Naive B cell (primary cell): ENCODE measurements around the gene LILRA6. TPM values are rescaled to one million over a fixed set of nuclear protein-coding genes. Genes with fewer than 3 reads are reported as not detected.
"Not testable (repeated sequence)": the region's sequence is repeated elsewhere in the genome, so short reads cannot be mapped to it uniquely, and the experiment has no call there.

ENCODE experiments used
- ATAC-seq, 2 donors: fragments of 150-1000 bp; cut with Tn5 transposase; 2 replicates each; pipeline ENCODE4 v1.10.0; 2021; ENCODE audit warnings: low read depth in 2 of 2, mild to moderate bottlenecking in 2 of 2, moderate library complexity in 2 of 2
- DNase-seq: peaks from one replicate; pipeline ENCODE4 v3.0.0; 2022
- H3K27ac Mint-ChIP-seq, 6 donors: one replicate each; pipeline ENCODE4 v1.8.0; 2020 to 2022; ENCODE audit warnings: mild to moderate bottlenecking in 6 of 6, mixed read lengths in 6 of 6, moderate library complexity in 5 of 6, inconsistent platforms in 2 of 6
- H3K27me3 Mint-ChIP-seq, 3 donors: one replicate each; pipeline ENCODE4 v1.8.0; 2021 to 2022; ENCODE audit warnings: mixed read lengths in 3 of 3, mild to moderate bottlenecking in 1 of 3
- H3K36me3 Mint-ChIP-seq, 2 donors: one replicate each; pipeline ENCODE4 v1.8.0; 2020 to 2022; ENCODE audit warnings: mixed read lengths in 2 of 2, inconsistent platforms in 1 of 2, mild to moderate bottlenecking in 1 of 2
- H3K4me1 Mint-ChIP-seq, 3 donors: one replicate each; pipeline ENCODE4 v1.8.0; 2020 to 2022; ENCODE audit warnings: mixed read lengths in 3 of 3, inconsistent platforms in 1 of 3, mild to moderate bottlenecking in 1 of 3, moderate library complexity in 1 of 3
- H3K4me3 Mint-ChIP-seq, 8 donors: one replicate each; pipeline ENCODE4 v1.8.0; 2020 to 2022; ENCODE audit warnings: mild to moderate bottlenecking in 8 of 8, mixed read lengths in 8 of 8, moderate library complexity in 8 of 8, inconsistent platforms in 2 of 8
- H3K9me3 Mint-ChIP-seq, 7 donors: one replicate each; pipeline ENCODE4 v1.8.0; 2020 to 2022; ENCODE audit warnings: mixed read lengths in 7 of 7, mild to moderate bottlenecking in 5 of 7, inconsistent platforms in 2 of 7, moderate library complexity in 1 of 7
- polyA plus RNA-seq, 6 donors: library from polyadenylated mRNA; unstranded; fragments of 300-500 nt; fragmentation: Illumina TruSeq; gene quantifications; one replicate each; pipeline ENCODE4 v1.2.3, GENCODE V29; 2021; ENCODE audit warnings: low read depth in 6 of 6

The LILRA6 gene
- polyA plus RNA-seq, 6 donors from 2014 or later = 0.18 to 1.5 (median 0.66) TPM; not detected in 3

- not testable (repeated sequence) for DNase-seq, ATAC-seq, H3K9me3 Mint-ChIP-seq, H3K36me3 Mint-ChIP-seq, H3K4me1 Mint-ChIP-seq
- Mint-ChIP-seq H3K4me3 (peak overlapping the region in 1 of 8 donors; percentile 29), H3K27me3 (peaks cover 27 to 44% (median 44%) of the 10 kb centered on the region in 3 donors), H3K27ac (peak overlapping the region in 1 of 6 donors; percentile 56)
These were observed 1.9 kb downstream of the LILRA6 start for GRCh38 chr19:54240372-54241336.

GRCh38 chr19:54239491-54240371 lies 2.9 kb downstream of the LILRA6 start:
- not testable (repeated sequence) for H3K36me3 Mint-ChIP-seq, H3K4me1 Mint-ChIP-seq, ATAC-seq

GRCh38 chr19:54233941-54234340 lies 8.6 kb downstream of the LILRA6 start:
- H3K27ac Mint-ChIP-seq = peak overlapping the region in 1 of 6 donors; percentile 43
- no peak for ATAC-seq
- H3K4me1 Mint-ChIP-seq = peaks cover 0 to 3% (median 0%) of the 10 kb centered on the region in 3 donors
- H3K4me3 Mint-ChIP-seq = no peak overlapping the region
- H3K9me3 Mint-ChIP-seq = peaks cover 0 to 2% (median 0%) of the 10 kb centered on the region in 7 donors
- H3K27me3 Mint-ChIP-seq = peaks cover 45 to 78% (median 66%) of the 10 kb centered on the region in 3 donors
- DNase-seq = no peak
- H3K36me3 Mint-ChIP-seq = no peaks in the 10 kb centered on the region

More at GRCh38 chr19:54239491-54240371, 2.9 kb downstream of the LILRA6 start:
- H3K4me3 Mint-ChIP-seq, H3K9me3 Mint-ChIP-seq, DNase-seq: not testable (repeated sequence)
- peak overlapping the region in 2 of 6 donors; percentile 60 to 73 for H3K27ac Mint-ChIP-seq
- H3K27me3 Mint-ChIP-seq = peaks cover 33 to 44% (median 41%) of the 10 kb centered on the region in 3 donors

GRCh38 chr19:54231077-54231931 lies 11.3 kb downstream of the LILRA6 start:
- Mint-ChIP-seq H3K27ac (no peak overlapping the region), H3K9me3 (peaks cover 0 to 6% (median 0%) of the 10 kb centered on the region in 7 donors), H3K27me3 (peaks cover 44 to 70% (median 56%) of the 10 kb centered on the region in 3 donors), H3K36me3 (no peaks in the 10 kb centered on the region), H3K4me3 (no peak overlapping the region), H3K4me1 (peaks cover 0 to 3% (median 0%) of the 10 kb centered on the region in 3 donors)
- peak; percentile 73 for DNase-seq
- ATAC-seq = peak; percentile 97 to 98

- no peak overlapping the region for H3K27ac Mint-ChIP-seq
- peaks cover 45 to 61% (median 54%) of the 10 kb centered on the region in 3 donors for H3K27me3 Mint-ChIP-seq
- DNase-seq (no peak), ATAC-seq (no peak)
- H3K4me1 Mint-ChIP-seq = peaks cover 0 to 3% (median 0%) of the 10 kb centered on the region in 3 donors
- no peak overlapping the region for H3K4me3 Mint-ChIP-seq
- no peaks in the 10 kb centered on the region for H3K36me3 Mint-ChIP-seq
- peaks cover 0 to 6% (median 0%) of the 10 kb centered on the region in 7 donors for H3K9me3 Mint-ChIP-seq
These were observed 12.6 kb downstream of the LILRA6 start for GRCh38 chr19:54230031-54230430.

GRCh38 chr19:54229146-54229545 lies 13.4 kb downstream of the LILRA6 start:
- Mint-ChIP-seq H3K4me1 (peaks cover 0 to 3% (median 0%) of the 10 kb centered on the region in 3 donors), H3K27me3 (peaks cover 41 to 52% (median 45%) of the 10 kb centered on the region in 3 donors), H3K36me3 (no peaks in the 10 kb centered on the region), H3K27ac (no peak overlapping the region), H3K9me3 (peaks cover 0 to 5% (median 0%) of the 10 kb centered on the region in 7 donors), H3K4me3 (no peak overlapping the region)
- ATAC-seq = no peak
- no peak for DNase-seq

GRCh38 chr19:54224619-54225018 lies 18.0 kb downstream of the LILRA6 start:
- H3K4me1 Mint-ChIP-seq, H3K36me3 Mint-ChIP-seq, H3K4me3 Mint-ChIP-seq, DNase-seq, H3K27ac Mint-ChIP-seq, H3K9me3 Mint-ChIP-seq, ATAC-seq: not testable (repeated sequence)
- H3K27me3 Mint-ChIP-seq = peaks cover 26 to 39% (median 38%) of the 10 kb centered on the region in 3 donors

- peaks cover 20 to 33% (median 32%) of the 10 kb centered on the region in 3 donors for H3K27me3 Mint-ChIP-seq
- not testable (repeated sequence) for H3K9me3 Mint-ChIP-seq, H3K27ac Mint-ChIP-seq, H3K4me1 Mint-ChIP-seq, H3K4me3 Mint-ChIP-seq, H3K36me3 Mint-ChIP-seq, DNase-seq, ATAC-seq
These were observed 18.7 kb downstream of the LILRA6 start for GRCh38 chr19:54223937-54224281.

- not testable (repeated sequence) for H3K4me1 Mint-ChIP-seq, H3K4me3 Mint-ChIP-seq, H3K36me3 Mint-ChIP-seq, H3K9me3 Mint-ChIP-seq, H3K27ac Mint-ChIP-seq, ATAC-seq, DNase-seq
- H3K27me3 Mint-ChIP-seq = peaks cover 18 to 33% (median 29%) of the 10 kb centered on the region in 3 donors
These were observed 19.2 kb downstream of the LILRA6 start for GRCh38 chr19:54223277-54223936.

GRCh38 chr19:54222474-54223276 lies 19.9 kb downstream of the LILRA6 start, which contains the start of gene LILRB3:
Gene LILRB3 (minus strand): TSS chr19:54223007. CDS start chr19:54222976, 31 bp downstream.
- H3K9me3 Mint-ChIP-seq, ATAC-seq, DNase-seq, H3K4me1 Mint-ChIP-seq, H3K4me3 Mint-ChIP-seq, H3K36me3 Mint-ChIP-seq, H3K27ac Mint-ChIP-seq: not testable (repeated sequence)
- peaks cover 13 to 33% (median 22%) of the 10 kb centered on the region in 3 donors for H3K27me3 Mint-ChIP-seq

GRCh38 chr19:54221947-54222346 lies 20.6 kb downstream of the LILRA6 start:
- not testable (repeated sequence) for H3K9me3 Mint-ChIP-seq, DNase-seq, ATAC-seq, H3K27ac Mint-ChIP-seq, H3K4me1 Mint-ChIP-seq, H3K36me3 Mint-ChIP-seq, H3K4me3 Mint-ChIP-seq
- H3K27me3 Mint-ChIP-seq = peaks cover 13 to 33% (median 22%) of the 10 kb centered on the region in 3 donors
